GM18951 (cell line): ENCODE results near the gene LAMA3.
"Not testable (repeated sequence)": the region's sequence is repeated elsewhere in the genome, so short reads cannot be mapped to it uniquely, and the experiment has no call there.

ENCODE experiments used
- POLR2A ChIP-seq: IDR thresholded peaks from 4 replicates; pipeline ENCODE4 v1.6.1; 2011; ENCODE audit warnings: mild to moderate bottlenecking; ENCODE audit not compliant: insufficient read length, insufficient read depth; ENCODE audit errors: extremely low read depth
- in situ Hi-C: fragments of 300-500 bp; cut with MboI; formaldehyde crosslinking; loops from one replicate; pipeline ENCODE4 v1.12.0; 2022; ENCODE audit warnings: low sequenced_read_pairs, mixed read lengths, inconsistent platforms; ENCODE audit not compliant: unreplicated experiment

LAMA3 gene

DNA sequence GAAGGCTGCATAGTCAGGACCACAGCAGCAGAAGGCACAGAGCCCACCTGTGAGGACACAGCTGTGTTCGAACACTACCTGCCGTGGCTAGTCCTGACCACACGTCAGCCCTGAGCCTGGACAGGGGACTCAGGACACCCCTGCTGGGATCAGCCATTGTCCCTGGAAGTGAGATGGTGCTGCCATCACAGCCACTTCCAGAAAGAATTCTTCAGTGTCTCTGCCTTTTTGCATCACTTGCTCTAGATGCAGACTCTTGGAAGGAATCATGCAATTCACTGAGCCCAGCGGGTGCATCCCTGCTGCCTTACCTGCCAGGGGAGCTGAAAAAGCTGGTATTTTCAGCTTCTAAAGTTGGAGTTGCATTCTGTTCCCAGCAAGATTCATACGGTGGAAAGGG, 49.3 kb downstream of the LAMA3 start:
- in situ Hi-C loops: no loop called here
- no peak for TF ChIP-seq POLR2A

- no peak for TF ChIP-seq POLR2A
- in situ Hi-C loops: no loop called here
These were observed 51.0 kb downstream of the LAMA3 start for GRCh38 chr18:23740105-23740830.

DNA sequence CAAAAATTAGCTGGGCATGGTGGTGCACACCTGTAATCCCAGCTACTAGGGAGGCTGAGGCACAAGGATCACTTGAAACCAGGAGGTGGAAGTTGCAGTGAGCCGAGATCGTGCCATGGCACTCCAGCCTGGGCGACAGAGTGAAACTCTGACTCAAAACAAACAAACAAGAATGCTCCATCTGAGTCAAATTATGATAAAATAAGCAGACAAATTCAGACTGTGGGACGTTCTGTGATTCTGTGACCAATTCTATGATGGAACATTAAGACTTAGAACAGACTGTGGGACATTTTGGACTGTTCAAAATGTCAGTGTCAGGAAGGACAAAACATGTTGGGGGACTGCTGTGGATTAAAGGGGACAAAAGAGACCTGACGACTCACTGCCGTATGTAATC, 52.7 kb downstream of the LAMA3 start:
- in situ Hi-C loops: not testable (repeated sequence)

DNA sequence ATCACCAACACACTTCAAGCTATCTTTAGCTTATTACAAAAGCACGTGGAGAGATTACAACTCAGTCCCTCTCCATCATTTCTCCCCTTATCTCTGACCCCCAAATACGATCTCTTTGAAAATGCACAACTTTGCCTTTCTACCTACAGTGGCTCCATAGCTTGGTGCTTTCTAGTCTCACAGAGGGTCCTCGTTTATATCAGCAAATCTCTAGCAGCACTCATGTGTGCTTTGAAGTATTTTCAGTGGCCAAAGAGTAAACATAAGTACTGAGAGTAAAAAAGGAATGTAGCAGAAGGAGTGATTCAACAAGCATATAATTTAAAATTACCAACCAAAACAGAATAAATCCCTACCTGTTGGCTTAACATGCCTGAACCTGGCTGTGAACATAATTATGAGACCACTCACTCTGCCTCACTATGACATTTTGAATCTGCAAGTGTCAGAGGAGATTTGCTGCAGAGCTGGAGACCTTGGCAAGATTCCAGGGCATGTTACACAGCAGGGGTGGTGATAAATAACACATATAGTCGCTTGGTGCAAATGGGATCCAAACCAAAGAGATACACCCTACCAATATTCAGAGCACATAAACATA, 54.6 kb downstream of the LAMA3 start:
- in situ Hi-C loops: no loop called here
- no peak for TF ChIP-seq POLR2A

DNA sequence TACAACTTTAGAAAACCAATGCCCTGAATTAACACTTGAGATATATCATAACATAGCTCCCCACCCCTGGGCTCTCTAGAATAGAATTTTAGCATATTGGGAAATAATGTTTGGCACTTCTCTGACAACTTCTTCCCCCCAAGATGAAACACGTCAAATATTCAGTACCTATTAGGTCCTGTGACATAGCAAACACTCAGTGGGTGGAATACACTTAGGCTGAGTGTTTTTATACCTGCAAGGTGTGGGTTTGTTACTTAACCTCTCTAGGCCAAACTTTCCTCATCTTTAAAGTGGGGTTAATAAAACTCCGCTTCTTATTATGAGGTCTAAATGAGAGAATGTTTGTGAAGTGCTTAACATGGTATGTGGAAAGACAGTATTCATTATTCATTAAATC, 56.1 kb downstream of the LAMA3 start:
- in situ Hi-C loops: no loop called here
- TF ChIP-seq POLR2A: no peak

- no peak for TF ChIP-seq POLR2A
- in situ Hi-C loops: no loop called here
These were observed 57.6 kb downstream of the LAMA3 start for GRCh38 chr18:23746851-23747250.

GRCh38 chr18:23752363-23752762, 63.1 kb downstream of the LAMA3 start:
- TF ChIP-seq POLR2A: no peak
- in situ Hi-C loops: no loop called here

GRCh38 chr18:23752796-23753195, 63.5 kb downstream of the LAMA3 start:
- no peak for TF ChIP-seq POLR2A
- in situ Hi-C loops: no loop called here

DNA sequence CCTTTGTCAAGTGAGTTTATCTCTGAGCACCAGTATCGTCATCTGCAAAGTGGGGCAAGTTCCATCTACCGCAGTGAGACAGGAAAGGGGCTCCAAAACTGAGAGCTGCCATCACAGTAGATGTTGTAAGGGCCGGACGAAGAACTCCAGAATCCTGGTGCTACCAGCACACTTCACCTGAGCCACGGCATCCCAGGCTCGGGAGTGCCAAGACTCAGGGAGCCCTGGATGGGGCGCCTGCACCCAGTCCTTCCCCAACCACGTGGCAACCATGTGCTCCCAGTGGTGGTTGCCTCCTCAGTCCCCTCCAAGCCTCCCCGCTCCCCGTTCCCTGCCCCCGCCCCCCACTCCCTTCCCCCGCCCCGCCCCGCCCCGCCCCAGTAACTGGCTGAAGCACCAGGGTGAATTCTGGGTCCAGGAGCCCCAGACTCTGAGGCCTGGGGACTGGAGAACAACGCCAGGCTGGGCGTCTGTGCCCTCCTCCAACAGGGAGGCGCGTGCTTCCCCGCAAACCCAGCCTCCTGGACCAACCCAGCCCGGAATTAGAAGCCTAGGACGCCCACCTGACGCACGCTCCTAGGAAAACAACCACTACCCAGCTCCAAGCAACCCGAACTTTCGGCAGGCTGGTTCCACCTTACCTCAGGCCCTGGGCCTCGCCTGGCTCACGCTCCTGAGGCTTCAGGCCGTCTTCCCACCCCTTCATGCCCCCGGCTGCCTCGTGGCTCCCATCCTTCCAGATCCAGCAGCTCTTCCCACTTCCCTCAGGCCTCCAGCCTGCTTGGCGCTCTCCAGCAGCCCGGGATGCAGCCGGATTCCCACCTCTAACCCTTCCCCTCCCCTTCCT, 67.6 kb downstream of the LAMA3 start:
- in situ Hi-C loops: no loop called here
- TF ChIP-seq POLR2A: no peak

GRCh38 chr18:23757437-23757733, 68.1 kb downstream of the LAMA3 start:
- no peak for TF ChIP-seq POLR2A
- in situ Hi-C loops: no loop called here

DNA sequence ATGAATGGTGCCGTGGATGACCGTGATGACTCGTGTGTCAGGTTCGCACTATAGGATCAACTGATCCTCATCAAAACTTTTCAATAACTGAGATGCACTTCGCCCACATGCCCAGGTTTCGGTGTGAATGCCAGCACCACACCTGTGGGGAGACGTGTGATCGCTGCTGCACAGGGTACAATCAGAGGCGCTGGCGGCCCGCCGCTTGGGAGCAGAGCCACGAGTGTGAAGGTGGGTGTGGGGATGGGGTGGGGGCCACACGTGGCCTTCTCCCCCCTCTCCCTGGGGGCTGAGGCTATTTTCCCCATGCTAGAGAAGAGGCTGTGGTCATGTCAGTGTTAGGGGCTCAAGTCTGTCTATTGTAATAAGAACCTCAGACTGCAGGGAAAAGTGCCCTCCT, 69.0 kb downstream of the LAMA3 start:
- TF ChIP-seq POLR2A: no peak
- in situ Hi-C loops: no loop called here

- TF ChIP-seq POLR2A: no peak
- in situ Hi-C loops: no loop called here
These were observed 72.7 kb downstream of the LAMA3 start for GRCh38 chr18:23761941-23762340.

- no peak for TF ChIP-seq POLR2A
- in situ Hi-C loops: no loop called here
These were observed 74.1 kb downstream of the LAMA3 start for GRCh38 chr18:23763343-23763742.

- in situ Hi-C loops: no loop called here
These were observed 76.7 kb downstream of the LAMA3 start for GRCh38 chr18:23765931-23766330.

More at GRCh38 chr18:23765931-23766330, 76.7 kb downstream of the LAMA3 start:
- TF ChIP-seq POLR2A: no peak
